Measurements from ENCODE around the gene RALB.
"Not testable (repeated sequence)": the region's sequence is repeated elsewhere in the genome, so short reads cannot be mapped to it uniquely, and the experiment has no call there.

RALB gene

DNA sequence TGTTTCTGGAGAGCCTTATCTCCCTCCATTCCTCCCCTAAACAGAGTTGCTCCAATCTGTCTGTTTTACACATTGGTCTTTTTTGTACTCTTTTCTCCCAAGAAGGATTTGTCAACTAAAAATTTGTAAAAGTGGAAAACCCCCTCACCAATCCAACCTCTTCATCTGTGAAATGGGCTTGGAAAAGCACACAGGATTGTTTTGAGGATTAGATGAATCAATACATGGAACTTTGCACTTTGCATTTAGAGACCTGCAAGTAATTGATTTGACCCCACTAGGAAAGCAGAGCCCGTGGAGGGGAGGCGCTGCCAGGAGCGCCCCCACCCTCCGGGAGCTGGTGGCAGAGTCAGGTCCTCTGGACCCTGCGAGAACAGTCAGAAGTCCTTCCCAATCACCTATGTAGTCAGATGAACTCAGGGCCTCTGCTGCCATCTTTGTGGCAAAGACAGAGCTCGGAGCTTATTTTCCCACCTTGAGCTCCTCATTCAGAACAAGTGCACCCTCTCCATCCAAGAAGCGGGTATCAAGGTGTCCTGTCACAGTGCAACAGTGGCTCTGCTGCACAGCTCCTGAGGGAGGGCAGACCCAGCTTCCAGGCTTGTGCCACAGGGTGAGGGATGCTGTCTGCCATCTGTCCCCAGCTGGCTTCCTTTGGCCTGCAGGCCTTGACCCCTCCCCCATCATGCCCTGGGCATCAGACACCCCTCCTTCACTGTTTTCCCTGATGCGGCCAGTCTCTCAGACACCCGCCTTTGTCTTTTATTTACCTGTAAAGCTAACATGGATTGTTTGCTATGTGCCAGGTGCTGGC lies 27.7 kb upstream of the RALB start:
- no peak for DNase-seq (ENCODE audit: low spot score)

DNA sequence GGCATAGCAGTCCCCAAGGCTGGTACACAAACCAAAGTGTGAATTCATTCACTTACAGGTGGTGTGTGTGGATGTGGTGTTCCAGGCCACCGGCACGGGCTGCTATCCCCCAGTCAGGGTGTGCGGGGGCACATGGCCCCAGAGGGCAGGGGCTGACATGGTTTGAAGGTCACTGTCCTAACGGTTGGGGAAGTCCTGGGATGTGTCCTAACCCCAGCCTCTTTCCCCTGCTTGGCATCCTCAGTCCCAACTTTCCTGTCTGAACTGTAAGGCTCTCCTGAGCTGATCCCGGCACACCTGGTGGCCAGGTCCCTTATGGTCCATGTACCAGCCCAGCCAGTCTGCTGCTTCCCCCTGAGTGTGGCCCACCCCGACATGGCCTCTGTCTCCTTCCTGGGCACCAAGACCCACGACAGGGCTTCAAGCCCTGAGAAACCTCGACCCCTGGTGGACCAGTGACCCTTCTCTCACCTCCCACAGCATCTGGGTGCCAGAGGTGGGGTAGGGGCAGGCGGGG lies 27.0 kb upstream of the RALB start:
- no peak for DNase-seq (ENCODE audit: low spot score)

DNA sequence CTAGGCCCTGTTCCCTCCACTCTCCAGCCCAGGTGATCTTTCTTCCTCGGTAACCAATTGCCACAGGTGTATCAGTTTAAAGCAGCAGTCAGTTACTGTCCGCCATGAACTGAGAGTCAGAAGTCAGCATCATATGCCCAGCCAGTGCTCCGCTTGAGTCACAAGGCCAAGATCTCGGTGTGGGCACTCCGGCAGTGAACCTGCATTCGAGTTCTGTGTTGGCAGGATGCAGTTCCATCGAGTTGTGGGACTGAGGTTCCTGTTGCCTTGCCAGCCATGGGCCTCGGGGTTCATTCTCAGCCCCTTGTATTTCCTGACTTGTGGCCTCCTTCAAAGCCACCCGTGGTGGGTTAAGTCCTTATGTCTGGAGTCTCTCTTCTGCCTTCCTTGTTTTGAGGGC lies 26.3 kb upstream of the RALB start:
- no peak for DNase-seq (ENCODE audit: low spot score)

DNA sequence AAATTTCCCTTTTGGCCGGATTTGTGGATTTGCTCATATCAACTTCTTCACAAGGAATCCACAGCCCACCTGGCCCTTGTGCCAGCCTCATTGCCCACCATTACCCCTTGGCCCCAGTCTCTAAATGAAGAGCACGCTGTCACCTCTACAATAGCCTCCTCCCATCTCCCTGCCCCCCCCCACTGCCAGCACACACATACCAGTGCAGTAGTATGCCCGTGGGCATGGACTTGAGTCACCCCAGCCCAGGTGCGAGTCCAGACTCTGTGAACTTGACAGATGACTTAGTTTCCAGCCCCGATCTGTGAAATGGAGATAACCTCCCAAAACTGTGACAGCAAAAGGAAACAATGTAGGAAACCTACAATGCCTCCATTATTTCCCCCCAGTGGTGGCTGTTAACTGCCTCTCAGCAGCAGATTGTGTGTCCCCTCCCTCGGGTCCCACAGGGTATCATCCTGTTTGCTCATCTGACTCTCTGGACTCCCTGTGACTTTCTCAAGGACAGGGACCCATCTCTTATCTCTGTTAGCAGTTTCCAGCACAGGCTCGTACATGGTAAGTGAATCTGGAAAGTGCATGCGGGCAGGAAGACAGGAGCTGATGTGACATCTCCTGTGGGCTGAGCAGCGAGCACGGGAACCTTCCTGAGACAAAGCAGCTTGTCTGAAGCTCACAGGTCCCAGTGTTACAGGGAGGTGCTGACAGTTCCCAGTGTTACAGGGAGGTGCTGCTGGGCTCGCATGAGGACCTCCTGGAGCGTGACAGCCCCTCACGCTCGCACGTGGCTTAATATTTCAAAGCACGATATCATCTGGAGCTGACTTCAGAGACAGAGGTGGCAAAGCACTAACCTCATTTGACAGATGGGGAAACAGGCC lies 25.3 kb upstream of the RALB start:
- DNase-seq (ENCODE audit: low spot score) = no peak

DNA sequence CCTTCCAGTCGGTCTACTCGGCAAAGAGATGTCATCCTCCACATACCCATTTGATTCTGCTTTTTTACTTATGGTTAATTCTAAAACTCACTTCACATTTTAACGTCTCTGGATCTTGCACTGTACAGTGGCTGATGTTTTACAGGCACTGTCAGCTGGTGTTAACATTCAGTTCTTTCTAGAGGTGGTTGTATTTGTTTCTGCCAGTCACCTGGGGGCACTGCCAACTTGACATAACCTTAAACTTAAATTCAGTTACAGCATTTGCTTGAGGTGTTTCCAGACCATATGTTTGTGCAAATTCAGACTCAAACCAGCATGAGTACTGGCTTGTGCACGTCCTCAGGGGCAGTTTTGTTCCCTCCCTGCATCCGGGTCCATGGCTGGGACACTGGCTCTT lies 24.1 kb upstream of the RALB start:
- no peak for DNase-seq (ENCODE audit: low spot score)

DNA sequence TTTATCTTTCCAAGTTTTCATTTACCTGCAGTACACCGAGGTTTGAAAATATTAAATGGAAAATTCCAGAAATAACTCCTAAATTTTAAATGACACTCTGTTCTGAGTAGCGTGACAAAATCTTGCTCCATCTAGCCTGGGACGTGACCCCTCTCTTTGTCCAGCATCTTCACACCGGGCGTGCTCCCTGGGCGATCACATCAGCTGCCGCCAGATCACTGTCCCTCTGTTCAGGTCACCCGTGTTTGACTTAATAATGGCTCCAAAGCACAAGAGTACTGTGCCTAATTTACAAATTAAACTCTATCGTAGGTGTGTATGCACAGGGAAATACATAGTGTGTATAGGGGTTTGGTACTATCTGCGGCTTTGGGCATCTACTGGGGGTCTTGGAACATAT lies 23.3 kb upstream of the RALB start:
- no peak for DNase-seq (ENCODE audit: low spot score)

DNA sequence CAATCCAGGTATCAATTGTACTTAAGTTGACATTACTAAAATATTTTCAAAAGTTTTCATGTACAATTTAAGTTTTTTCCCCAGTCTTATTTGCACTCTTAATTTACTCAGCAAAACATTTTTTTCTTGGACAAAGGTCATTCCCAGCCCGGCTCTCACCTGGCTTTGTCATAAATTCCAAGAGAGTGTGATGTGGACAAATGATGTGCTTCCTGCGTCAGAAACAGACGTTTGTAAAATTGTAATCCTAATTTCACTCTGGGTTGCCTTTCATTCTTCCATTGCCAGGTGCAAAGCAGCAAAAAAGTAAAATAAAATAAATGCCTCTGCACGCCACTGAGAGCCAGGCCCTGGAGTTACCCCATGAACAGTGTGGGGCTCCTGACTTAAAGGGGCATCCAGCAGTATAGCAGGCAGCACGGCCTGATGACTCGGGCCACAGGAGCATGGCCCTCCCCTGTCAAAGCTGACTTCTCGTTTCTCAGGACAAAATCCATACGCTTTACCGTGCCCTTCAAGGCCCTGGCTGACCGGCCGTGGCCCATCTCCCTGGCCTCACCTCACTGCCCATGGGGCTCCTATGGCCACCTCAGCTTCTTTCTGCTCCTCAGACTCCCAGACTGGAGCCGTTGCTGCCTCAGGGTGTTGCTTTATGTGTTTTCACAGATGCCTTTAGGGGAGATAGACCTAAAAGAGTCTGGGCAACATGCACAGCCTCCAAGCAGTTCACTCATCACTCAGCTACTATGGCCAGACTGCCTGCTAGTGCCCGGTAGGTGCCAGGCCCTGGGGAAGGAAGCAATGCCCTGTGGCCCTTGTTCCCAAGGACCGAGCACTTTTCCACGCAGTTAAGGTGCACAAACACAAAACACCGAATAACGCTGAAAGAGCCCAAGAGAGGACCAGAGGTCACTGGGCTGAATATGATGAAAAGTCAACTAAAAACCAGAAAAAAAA lies 21.9 kb upstream of the RALB start:
- no peak for DNase-seq (ENCODE audit: low spot score)

DNA sequence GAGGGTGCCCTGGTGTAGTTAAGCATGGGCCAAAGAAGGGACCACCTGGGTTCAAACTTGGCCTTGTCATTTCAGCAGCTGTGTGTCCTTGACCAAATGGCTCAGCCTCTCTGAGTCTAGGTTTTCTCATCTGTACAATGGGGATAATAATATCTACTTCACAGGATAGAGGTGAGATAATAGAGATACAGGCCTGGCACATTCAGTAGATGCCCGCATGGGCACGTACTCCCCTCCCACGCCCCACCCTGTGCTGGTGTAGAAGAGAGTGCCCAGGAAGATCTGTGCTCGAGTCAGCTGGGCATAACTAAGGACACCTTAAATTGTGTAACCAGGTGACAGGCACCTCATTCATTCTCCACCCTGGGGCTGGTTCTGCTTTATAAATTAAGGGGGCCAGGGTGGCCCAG lies 21.1 kb upstream of the RALB start:
- DNase-seq (ENCODE audit: low spot score) = no peak

DNA sequence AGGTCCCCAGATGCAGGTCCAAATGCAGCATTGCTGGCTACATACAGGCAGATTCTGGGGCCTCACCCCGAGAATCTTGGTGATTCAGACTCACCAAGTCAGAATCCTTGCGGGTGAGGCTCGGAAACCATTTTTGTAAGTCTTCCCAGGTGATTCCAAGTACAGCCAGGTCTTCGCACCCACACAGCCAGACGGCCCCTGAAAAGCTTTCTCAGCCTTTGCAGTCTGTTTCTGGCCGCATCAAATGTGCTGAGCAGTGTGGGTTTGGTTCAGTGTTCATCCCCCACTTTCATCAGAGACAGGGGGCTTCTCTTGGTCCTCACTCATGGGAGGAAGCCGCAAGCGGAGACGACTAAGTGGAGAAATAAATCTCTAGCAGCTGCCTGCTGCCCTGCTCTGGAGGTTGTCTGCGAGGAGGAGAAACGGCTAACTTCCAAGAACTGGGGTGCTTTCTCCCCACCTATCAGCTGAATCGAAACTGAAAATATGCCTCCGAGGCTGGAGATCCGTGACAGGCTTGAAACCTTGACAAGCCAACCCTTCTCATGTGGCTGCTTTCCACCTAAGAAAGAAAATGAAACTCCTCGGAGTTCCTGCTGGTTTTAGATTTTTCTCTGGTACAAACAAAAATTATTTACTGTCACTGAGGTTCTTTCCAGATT lies 20.5 kb upstream of the RALB start:
- DNase-seq (ENCODE audit: low spot score) = no peak

DNA sequence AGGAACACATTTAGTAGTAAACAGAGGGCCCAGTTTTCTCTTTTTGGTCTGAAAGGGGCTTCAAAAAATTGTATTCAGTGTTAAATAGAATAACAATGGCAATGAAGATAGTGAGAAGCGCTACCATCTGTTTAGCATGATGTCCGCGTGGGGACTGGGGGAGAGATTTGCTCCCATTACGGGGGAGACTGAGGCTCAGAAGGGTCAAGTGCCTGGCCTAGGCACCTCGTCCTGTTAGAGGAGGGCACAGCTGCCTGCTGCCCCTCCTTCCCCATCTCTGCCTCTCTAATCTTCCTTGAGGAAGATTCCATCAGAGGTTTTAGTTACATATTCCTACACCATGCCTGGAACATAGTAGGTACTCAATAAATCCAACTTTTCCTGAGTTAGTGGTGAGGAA lies 19.4 kb upstream of the RALB start:
- DNase-seq (ENCODE audit: low spot score) = no peak

DNA sequence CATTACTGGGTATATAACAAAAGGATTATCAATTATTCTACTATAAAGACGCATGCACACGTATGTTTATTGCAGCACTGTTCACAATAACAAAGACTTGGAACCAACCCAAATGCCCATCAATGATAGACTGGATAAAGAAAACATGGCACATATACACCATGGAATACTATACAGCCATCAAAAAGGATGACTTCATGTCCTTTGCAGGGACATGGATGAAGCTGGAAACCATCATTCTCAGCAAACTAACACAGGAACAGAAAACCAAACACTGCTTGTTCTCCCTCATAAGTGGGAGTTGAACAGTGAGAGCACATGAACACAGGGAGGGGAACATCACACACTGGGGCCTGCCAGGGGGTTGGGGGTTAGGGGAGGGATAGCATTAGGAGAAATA lies 17.5 kb upstream of the RALB start:
- not testable (repeated sequence) for DNase-seq (ENCODE audit: low spot score)

DNA sequence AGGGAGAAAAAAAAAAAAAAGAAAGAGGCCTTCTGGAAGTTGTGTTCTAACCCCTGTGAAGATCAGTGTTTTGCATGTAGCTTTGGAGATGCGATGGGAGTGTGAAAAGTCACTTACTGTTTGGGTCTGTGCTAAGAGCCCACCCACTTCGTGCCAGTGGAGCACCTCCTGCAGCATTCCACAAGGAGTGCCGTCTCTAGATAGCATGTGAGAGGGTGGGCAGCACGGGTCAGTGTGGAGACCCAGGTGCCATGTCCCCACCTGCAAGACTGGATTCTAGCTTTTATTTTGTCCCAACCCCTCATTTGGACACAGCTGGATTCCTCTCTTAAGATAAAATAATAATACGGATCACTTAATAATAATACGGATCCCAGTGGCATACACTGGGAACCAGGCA lies 17.0 kb upstream of the RALB start:
- DNase-seq (ENCODE audit: low spot score) = no peak

DNA sequence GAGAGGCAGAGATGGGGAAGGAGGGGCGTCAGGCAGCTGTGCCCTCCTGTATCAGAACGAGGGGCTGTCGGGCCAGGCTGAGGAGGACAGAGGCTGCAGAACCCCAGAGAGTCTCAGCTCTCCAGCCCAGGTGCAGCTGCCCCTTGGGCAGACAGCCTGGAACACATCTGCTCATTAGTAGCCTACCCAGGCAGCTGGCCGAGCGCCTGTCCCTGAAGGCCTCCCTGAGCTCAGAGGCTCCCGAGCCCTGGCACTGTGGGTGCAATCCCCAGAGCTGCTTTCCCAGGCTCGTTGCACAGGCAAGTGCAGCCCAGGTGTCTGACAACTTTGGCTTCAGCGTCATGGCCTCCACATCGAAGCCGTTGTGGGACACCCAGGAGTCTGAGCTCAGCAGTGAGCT lies 16.3 kb upstream of the RALB start:
- no peak for DNase-seq (ENCODE audit: low spot score)

DNA sequence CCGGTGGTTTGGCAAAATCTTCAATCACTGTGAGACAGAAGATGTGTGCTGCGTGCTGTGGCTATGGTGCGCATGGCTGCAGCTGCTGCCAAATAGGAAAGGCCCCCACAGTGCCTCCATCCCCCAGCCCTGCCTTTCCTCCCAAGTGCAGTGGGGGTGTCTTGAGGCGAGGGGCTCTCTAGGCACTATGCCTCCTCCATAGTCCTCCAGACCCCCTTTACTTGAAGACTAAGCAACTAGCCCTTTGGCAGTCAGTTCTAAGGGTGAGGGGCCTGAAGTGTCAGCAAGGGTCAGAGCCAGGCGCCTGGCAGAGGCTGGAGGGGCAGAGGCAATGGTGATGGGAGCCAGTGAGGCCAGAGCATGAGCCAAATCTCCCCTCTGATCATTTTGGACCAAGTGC lies 15.9 kb upstream of the RALB start:
- DNase-seq (ENCODE audit: low spot score) = no peak

DNA sequence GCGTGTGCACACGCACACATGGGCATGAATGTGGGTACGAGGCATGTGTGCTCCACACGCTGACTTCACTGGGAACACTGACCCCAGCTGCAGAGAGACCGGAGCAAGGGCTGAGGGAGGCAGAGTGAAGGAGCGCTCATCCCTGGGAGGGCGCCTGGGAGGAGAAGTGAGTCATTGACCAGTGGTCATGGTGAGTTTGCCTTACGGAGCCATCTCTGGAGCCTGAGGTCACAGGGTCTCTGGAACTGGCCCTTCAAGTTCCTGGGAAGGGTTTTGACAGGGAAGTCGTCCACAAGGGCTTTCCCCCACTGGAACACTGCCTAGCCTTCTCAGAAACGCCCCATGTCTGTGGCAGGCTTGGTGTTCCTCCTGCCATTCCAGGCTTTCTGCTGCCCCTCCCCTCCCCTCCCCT lies 15.2 kb upstream of the RALB start:
- DNase-seq (ENCODE audit: low spot score) = no peak

DNA sequence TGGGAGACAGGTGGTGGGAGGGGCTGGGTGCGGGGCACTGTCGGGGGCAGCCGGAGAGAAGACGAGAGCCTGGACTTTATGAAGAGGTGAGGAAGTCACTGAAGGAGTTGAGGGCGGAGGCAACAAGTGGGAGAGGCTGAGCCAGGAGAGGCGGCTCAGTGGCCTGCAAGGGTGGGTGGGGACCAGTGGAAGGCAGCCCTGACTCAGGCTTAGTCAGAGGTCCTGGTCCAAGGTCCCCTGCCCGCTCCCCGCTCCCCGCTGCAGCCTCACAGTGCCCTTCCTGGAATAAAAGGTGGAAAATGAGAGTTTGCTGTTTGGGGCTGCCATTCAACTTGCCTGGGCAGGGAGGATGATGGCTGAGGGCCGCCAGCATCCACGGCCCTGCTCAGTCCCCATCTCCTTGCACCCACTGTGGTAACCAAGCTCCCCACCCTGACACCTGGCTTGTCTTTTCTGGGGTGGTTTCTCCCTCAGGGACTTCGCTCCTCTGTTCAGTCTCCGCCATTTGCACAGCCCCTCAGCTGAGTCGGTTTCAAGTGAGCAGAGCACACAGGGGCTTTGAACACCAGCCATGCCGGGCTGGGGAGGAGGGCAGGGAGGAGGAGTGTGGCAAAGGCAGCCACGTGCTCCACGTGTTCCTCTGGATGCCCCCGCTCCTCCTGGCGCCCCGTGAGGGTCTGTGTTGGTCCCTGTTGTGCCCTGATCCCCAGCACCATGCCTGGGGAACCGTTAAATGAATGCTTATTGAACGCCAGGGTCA lies 13.7 kb upstream of the RALB start:
- no peak for DNase-seq (ENCODE audit: low spot score)

DNA sequence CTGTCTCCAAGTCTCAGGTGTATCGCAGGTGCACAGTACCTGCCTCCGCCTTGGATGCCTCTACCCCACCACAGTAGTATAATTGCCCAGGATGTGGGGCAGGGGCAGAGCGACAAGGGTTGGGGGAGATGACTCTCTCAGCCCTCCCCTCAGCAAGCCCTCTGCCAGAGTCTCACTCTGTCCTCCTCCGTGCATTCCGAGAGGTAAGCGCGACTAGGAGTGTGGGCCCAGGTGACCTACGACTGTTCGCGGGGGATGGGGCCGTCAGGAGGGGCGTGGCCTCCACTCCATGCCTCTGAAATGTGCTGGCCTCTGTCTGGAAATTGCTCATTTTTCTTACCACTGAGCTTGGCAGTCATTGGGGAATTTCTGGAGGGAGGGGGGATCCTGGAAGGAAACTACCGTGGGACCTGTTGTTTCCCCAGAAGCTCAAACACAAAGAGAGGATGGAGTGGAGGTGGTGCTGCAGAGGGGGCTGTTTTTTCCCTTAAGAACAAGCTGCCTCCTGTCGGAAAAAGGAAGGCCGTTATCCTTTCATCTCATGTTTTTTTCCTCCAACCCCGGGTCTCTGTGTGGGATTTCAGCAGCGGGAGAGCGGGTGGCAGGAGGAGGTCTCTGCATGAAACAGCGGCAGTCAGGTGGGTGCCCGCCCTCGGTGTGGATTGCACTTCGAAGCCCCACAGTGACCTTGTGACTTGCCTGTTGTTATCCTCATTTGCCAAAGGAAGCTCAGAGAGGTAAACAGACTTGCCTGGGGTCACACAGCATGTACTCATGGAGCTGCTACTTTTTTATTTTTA lies 13.0 kb upstream of the RALB start:
- no peak for DNase-seq (ENCODE audit: low spot score)

DNA sequence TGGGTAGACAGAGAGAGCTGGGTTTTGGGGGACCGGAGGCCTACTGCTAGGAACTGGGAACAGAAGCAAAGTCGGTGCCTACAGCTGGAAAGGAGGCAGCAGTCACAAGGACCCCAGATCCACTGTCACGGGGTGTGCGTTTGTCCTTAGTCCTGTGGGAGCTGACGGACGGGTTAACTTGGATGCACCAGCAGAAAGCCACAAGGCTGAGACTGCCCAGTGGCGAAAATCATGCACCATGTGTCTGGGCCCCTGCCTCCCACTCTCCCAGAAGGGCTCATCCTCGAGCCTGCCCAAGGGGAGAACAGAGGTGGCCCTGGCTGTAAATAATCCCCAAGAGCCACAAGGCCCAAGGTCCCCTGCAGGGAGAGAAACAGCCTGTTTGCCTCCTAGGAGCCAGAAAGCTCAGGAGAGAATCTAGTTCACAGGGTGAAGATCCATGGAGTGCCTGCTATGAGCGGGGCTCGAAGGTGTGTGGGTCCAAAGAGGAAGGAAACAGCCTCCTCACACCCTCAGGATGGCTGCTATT lies 11.7 kb upstream of the RALB start:
- no peak for DNase-seq (ENCODE audit: low spot score)

DNA sequence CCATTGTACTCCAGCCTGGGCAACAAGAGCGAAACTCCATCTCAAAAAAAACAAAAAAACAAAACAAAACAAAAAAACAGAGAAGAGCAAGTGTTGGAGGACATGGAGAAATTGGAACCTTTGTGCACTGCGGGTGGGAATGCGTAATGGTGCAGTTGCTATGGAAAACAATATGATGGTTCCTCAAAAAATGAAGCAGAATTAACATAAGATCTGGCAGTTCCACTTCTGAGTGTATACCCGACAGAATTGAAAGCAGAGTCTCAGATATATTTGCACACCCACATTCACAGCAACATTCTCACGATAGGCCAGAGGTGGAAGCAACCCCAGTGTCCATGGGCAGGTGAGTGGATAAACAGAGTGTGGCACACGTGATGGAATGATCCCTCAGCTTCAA lies 11.0 kb upstream of the RALB start:
- DNase-seq (ENCODE audit: low spot score) = no peak

DNA sequence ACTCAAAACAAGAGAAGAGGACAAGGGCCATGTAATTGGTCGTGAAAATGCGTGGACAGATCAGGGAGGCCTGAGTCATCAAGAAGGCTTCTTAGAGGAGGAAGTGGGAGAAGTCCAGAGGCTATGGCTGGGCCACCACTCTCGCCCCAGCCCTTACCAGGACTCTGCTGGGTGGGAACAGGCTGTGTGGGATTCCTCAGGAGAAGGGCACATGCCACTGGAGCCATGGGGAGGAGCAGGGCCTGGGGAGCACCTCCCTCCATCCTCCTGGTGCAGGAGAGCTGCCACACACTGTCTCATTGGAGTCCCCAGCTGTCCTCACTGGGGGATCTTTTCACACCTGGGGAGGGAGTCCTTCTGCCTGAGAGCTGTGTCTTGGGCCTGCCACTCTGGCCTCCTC lies 9.4 kb upstream of the RALB start:
- no peak for DNase-seq (ENCODE audit: low spot score)
